ENCODE data around the gene TSTD2.

The TSTD2 gene
- total RNA-seq = 22.0 reads per million, percentile 49 among the genes with 10 or more reads in this experiment

GRCh38 chr9:97632985-97633858, at the start of gene TSTD2, which contains the start of gene NCBP1:
TSTD2 (minus strand) TSS chr9:97633368; CDS start chr9:97627562, 5,806 bp downstream.
NCBP1 (plus strand) TSS chr9:97633821; CDS start chr9:97633882, 61 bp downstream.
- peak; percentile 92 for DNase-seq

DNA sequence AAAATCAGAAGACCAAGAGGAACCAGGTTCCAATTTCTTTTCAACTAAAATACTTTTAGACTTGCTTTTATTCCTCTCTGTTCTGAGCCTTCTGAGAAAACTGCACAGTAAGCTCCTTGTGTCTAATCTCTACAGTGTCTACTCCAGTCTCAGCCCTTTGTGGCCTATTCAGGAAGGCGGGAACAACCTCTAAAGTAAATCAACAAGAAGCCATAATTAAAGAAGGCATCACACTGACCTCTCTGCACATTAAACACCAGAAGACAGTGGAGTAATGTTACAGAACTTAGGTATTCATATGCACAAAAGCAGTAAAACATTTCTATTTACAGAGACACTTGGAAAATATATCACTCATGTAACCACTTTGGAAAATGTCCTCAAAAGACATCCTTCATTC, 49.1 kb upstream of the TSTD2 start:
- DNase-seq = no peak

DNA sequence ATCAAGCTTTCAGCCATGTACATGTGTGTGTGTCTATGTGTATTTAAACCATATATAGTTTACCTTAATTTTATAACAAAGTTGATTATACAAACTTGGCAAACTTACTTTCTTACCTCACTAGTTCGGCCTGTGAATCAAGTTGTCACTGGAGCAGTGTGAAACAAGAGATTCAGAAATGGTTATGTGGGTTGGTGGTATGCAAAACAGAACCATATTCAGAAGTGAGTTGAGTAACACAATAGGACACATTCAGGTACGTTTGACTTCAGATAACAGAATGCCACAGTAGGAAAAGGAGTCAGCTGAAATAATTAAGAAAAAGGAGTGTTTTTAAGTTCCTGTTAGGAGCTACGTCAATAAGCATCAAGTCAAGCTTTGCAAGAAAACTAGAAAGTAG, 42.5 kb upstream of the TSTD2 start:
- DNase-seq = no peak

DNA sequence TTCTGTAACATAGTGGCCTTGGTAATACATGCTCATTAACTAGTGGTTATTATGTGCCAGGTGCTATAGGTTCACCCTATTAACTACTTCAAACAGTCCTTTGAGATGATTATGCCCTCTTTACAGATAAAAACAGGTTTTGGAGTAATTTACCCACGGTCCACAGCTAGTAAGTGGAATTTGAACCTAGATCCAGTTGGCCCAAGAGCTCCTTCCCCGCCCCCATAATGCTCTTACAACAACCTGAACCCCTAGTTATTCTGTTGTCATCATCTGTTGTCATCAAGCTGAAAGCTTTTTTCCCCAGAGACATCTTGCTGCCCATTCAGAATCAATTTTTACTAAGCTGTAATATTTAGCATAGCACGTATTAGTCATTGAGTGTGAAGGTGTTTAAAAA, 40.8 kb upstream of the TSTD2 start:
- no peak for DNase-seq

- no peak for DNase-seq
Measured at GRCh38 chr9:97672403-97672802, 39.2 kb upstream of the TSTD2 start.

GRCh38 chr9:97670586-97670985, 37.4 kb upstream of the TSTD2 start:
- no peak for DNase-seq

DNA sequence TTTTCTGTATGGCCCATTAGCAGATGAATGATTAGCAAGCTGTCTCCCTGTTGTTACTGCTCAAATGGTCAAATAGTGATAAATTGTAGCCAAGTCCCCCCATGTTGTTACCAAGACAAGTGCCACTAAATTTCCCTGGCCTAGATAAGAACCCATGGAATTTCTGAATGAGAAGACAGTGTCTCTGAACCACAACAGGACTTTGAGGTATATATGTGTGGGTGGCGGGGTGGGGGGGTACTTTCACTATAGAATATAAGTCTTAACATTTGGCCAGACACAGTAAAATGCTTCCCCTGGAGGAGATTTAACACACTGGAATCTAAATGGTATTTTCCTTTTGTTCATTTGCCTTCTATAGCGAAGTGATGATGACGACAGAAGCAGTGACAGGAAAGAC, 35.3 kb upstream of the TSTD2 start:
- DNase-seq = no peak

- DNase-seq = no peak
Measured at GRCh38 chr9:97666907-97667686, 33.9 kb upstream of the TSTD2 start.

GRCh38 chr9:97665742-97666141, 32.6 kb upstream of the TSTD2 start:
- no peak for DNase-seq

GRCh38 chr9:97660847-97661246, 27.7 kb upstream of the TSTD2 start:
- no peak for DNase-seq

GRCh38 chr9:97660340-97660739, 27.2 kb upstream of the TSTD2 start:
- DNase-seq = no peak

DNA sequence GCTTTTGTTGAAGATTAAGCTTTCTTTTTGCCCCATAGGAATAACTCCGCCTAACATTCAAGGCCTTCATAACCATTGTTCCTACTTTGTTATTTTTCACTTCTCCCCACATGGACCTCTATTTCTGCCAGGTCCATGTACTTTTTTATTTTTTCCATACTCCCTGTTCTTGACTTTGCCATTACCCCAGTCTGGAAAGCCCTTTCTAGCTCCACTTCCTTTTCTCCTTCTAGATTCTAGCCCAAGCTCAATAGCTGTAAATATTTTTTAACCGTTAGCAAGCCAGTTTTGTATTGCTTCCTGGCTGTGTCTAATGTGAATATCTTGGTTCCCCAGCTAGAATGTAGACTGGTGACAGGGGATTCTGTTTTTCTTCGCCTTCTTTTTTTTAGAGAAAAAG, 26.6 kb upstream of the TSTD2 start:
- DNase-seq = no peak

GRCh38 chr9:97658707-97659106, 25.5 kb upstream of the TSTD2 start:
- no peak for DNase-seq

GRCh38 chr9:97651646-97652045, 18.5 kb upstream of the TSTD2 start:
- DNase-seq = no peak

DNA sequence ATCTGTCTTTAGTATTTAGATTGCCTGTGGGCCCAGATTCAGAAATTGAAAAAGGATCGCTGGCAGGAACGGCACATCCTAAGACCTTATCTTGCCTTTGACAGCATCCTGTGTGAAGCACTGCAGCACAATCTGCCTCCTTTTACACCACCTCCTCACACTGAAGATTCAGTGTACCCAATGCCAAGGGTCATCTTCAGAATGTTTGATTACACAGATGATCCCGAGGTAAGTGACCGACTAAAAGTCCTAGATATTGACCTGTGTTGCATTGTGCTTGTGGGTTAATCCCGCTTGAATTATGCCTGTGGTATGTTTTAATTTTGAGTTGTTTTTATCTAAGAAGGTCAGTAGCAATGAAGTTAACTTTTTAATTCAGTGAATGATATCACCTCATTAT, 14.8 kb upstream of the TSTD2 start:
- DNase-seq = no peak

DNA sequence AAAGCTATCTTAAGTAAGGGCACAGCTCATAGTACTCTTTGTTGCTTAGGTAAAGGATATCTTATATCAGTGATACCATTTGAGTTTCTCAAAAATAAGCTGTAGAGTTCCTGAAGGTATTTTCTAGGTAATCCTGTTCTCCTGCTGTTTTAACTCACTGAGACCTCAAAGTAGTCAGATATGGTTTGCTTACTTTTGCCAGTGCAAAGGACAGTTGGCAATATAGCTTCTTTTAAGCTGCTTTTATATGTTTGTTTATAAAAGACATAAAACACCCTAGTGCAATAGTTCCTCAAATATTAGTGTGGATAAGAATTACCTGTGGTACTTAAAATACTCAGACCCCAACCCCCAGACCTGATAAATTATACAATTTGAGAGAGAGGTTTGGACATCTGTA, 12.6 kb upstream of the TSTD2 start:
- no peak for DNase-seq

- no peak for DNase-seq
Measured at GRCh38 chr9:97640325-97640724, 7.2 kb upstream of the TSTD2 start.

GRCh38 chr9:97638666-97639065, 5.5 kb upstream of the TSTD2 start:
- no peak for DNase-seq

DNA sequence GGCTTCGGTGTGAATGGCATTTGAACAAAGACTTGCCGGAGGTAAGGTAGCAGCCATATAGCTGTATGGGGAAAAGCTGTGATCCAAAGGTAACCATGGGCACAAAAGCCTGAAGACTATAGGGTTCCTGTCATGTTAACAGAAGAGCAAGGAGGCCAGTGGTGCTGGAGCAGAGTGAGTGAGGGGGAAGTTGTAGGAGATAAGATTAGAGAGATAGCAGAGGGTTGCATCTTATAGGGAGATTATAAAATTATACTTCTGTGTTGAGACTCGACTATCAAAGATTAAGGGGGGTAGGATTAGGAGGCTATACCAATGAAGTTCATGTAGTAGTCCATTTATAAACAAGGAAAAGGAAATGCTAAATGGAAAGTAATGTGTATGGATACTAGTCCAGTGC, 3.7 kb upstream of the TSTD2 start:
- DNase-seq = no peak

- no peak for DNase-seq
Measured at GRCh38 chr9:97635026-97635425, 1.9 kb upstream of the TSTD2 start.

DNA sequence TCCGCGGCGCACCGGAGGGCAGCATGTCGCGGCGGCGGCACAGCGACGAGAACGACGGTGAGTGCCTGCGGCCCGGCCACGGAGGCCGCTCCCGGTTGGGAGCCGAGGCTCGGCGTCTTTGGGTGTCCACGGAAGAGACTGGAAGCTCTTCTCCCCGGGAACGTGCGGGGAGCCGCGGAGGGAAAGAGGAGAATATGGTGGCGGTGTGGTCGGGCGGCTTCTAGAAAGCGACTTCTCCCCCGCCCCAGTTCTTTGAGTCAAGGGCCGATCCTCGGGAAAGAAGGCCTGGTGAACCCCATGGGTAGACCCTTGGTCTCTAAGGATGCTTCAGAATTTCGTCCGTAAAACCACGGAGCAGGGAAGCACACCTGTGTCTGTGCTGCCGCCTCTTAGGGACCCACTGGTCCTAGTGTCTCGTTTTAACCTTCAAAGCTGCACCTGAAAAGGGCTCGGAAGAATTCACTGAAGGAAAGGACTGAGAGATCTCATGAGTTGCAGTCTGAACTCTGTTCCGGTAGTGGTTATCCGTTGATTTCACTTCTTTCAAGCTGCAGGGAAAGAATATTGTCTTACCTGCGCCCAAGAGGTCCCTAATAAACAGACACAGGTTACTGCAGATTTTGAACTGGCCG, 807 bp upstream of the TSTD2 start:
- DNase-seq = peak; percentile 12

- peak; percentile 8 for DNase-seq
Measured at GRCh38 chr9:97632248-97632984, 752 bp downstream of the TSTD2 start.

- no peak for DNase-seq
Measured at GRCh38 chr9:97630591-97630990, 2.6 kb downstream of the TSTD2 start.

All from effector CD4-positive, alpha-beta T cell (primary cell).